Measurements from ENCODE around the gene CRACR2A.

Gene CRACR2A

GRCh38 chr12:3685830-3686229 is 67.1 kb downstream of the CRACR2A start:
- no peak for DNase-seq

GRCh38 chr12:3684449-3685051 is 68.4 kb downstream of the CRACR2A start:
- peak in 5 of 56 donors; percentile 5 to 19 (median 9) for DNase-seq

GRCh38 chr12:3683670-3684069 is 69.2 kb downstream of the CRACR2A start:
- no peak for DNase-seq

- DNase-seq, result no peak
Observed at GRCh38 chr12:3681595-3682061, 71.3 kb downstream of the CRACR2A start.

GRCh38 chr12:3680919-3681594 is 71.9 kb downstream of the CRACR2A start:
- DNase-seq, result peak in 13 of 56 donors; percentile 2 to 58 (median 14)

GRCh38 chr12:3679831-3680230 is 73.1 kb downstream of the CRACR2A start:
- no peak for DNase-seq

GRCh38 chr12:3677609-3678008 is 75.3 kb downstream of the CRACR2A start:
- no peak for DNase-seq

- no peak for DNase-seq
Observed at GRCh38 chr12:3673981-3674708, 78.8 kb downstream of the CRACR2A start.

GRCh38 chr12:3672113-3672509 is 80.8 kb downstream of the CRACR2A start:
- no peak for DNase-seq

- no peak for DNase-seq
Observed at GRCh38 chr12:3671330-3672112, 81.4 kb downstream of the CRACR2A start.

- DNase-seq, result no peak
Observed at GRCh38 chr12:3670083-3670620, 82.8 kb downstream of the CRACR2A start.

- DNase-seq, result no peak
Observed at GRCh38 chr12:3669594-3669993, 83.3 kb downstream of the CRACR2A start.

- DNase-seq, result no peak
Observed at GRCh38 chr12:3668479-3669165, 84.3 kb downstream of the CRACR2A start.

- no peak for DNase-seq
Observed at GRCh38 chr12:3667485-3667884, 85.4 kb downstream of the CRACR2A start.

- DNase-seq, result no peak
Observed at GRCh38 chr12:3666441-3666840, 86.5 kb downstream of the CRACR2A start.

GRCh38 chr12:3662521-3662921 is 90.4 kb downstream of the CRACR2A start:
- no peak for DNase-seq

GRCh38 chr12:3661028-3661427 is 91.9 kb downstream of the CRACR2A start:
- DNase-seq, result no peak

- DNase-seq, result no peak
Observed at GRCh38 chr12:3658327-3659163, 94.4 kb downstream of the CRACR2A start.

- no peak for DNase-seq
Observed at GRCh38 chr12:3656946-3657622, 95.8 kb downstream of the CRACR2A start.
